Breast epithelium (tissue), 4 donors: ENCODE measurements around the gene HSBP1. TPM values are rescaled to one million over a fixed set of nuclear protein-coding genes. Genes with fewer than 3 reads are reported as not detected.

Source experiments
- DNase-seq, 2 donors: peaks; one replicate each; pipeline ENCODE4 v3.0.0-alpha.2; 2019; ENCODE audit warnings: low spot score in 2 of 2
- H3K27ac ChIP-seq, 2 donors: fragments of 200-600 bp; sonication (generic) in 1 of 2; one replicate each; pipeline ENCODE4 v1.5.1; 2016 to 2019; ENCODE audit warnings: mild to moderate bottlenecking in 1 of 2
- H3K27me3 ChIP-seq, 2 donors: fragments of 200-600 bp; sonication (generic) in 1 of 2; one replicate each; pipeline versions ENCODE4 v1.5.1 to v1.6.0; 2017 to 2019; ENCODE audit warnings: control low read depth in 1 of 2, mild to moderate bottlenecking in 1 of 2
- H3K36me3 ChIP-seq: fragments of 200-600 bp; one replicate; pipeline ENCODE4 v1.5.1; 2019
- H3K4me1 ChIP-seq, 2 donors: fragments of 200-600 bp; sonication (generic); one replicate each; pipeline ENCODE4 v1.5.1; 2016 to 2019; ENCODE audit warnings: control low read depth in 1 of 2
- H3K4me3 ChIP-seq, 3 donors: fragments of 200-600 bp; sonication (generic); 1 replicate in 2 of 3; 2 replicates in 1 of 3; pipeline ENCODE4 v1.5.1; 2016 to 2019; ENCODE audit warnings: mild to moderate bottlenecking in 3 of 3, moderate library complexity in 2 of 3
- H3K9me3 ChIP-seq, 2 donors: fragments of 200-600 bp; sonication (generic) in 1 of 2; one replicate each; pipeline ENCODE4 v1.5.1; 2016 to 2019; ENCODE audit warnings: control low read depth in 1 of 2
- CTCF ChIP-seq, 3 donors: fragments of 450-650 bp; IDR thresholded peaks; one replicate each; pipeline ENCODE4 v1.5.1; 2016 to 2017; ENCODE audit warnings: antibody characterized with exemption in 3 of 3, mild to moderate bottlenecking in 3 of 3, moderate library complexity in 3 of 3
- POLR2A ChIP-seq: fragments of 450-650 bp; IDR thresholded peaks from one replicate; pipeline ENCODE4 v1.6.1; 2016; ENCODE audit warnings: antibody characterized with exemption, mild to moderate bottlenecking, moderate library complexity
- POLR2AphosphoS5 ChIP-seq, 3 donors: sonication (generic); formaldehyde crosslinking; IDR thresholded peaks; one replicate each; pipeline ENCODE4 v1.6.1; 2017; ENCODE audit warnings: antibody characterized with exemption in 3 of 3
- intact Hi-C: fragments of 100-400 bp; cut with DNase I; formaldehyde crosslinking; loops from one replicate; pipeline ENCODE4 v1.15.1; 2023; ENCODE audit warnings: low total_unique reads
- total RNA-seq, 3 donors: library from RNA; depleted of rRNA; stranded (reverse); fragments of >200 nt; gene quantifications; one replicate each; pipeline ENCODE4 v1.1.0, GENCODE V29; 2016

HSBP1 gene
- total RNA-seq, 3 donors from 2014 or later = 20.2 to 34.7 (median 29.7) TPM

DNA sequence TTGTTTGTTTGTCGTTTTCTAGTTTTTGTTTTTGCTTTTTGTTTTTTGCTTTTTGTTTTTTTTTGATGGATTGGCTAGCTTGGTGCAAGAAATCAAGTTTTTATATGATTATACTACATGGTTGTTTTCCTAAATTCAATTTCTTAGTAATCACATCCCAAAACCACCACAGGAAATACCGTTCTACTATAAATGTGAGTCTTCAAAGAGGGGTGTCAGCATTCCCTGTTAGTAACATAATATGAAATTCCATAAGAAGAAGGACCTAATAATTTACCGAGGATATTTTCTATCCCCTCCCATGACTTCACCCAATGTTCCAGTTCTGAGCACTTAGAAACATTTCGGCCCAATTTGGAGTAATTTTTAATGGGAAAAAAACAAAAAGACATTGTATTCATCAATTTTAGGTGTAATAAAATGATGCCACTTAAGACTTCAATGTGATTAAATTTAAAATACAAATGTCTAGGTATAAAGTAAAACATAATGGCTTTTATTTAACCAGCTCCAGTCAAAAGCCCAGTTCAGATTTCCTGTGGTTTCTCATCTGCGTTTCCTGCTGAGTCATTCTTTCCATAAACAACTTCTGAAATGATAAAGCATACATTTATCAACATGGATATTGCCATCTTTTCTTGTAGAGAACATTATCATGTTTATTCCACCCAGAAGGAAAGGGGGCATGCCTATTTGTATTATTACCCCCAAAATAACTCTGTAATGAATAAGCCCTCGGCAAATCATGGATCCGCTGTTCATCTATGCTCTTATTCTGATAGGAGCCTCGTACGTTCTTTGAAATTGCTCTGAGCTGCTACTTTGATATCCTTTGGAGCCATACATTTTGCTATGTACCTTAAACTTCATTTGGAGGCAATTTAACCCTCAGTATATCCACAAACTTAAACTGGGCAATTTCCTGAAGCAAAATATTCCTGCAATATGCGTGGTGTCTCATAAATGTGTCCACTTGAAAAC is 28.1 kb downstream of the HSBP1 start:
- no peak for TF ChIP-seq POLR2AphosphoS5 (IDR thresholded peaks at IDR 0.05)
- no peak for TF ChIP-seq CTCF (IDR thresholded peaks at IDR 0.05)
- no peaks in the 10 kb centered on the region for H3K4me1 ChIP-seq
- no peak for DNase-seq
- intact Hi-C loops = no loop called here
- H3K27ac ChIP-seq = no peak overlapping the region
- no peaks in the 10 kb centered on the region for H3K9me3 ChIP-seq
- no peaks in the 10 kb centered on the region for H3K36me3 ChIP-seq
- no peaks in the 10 kb centered on the region for H3K27me3 ChIP-seq
- no peak overlapping the region for H3K4me3 ChIP-seq

GRCh38 chr16:83837566-83837965 is 29.8 kb downstream of the HSBP1 start:
- no peak overlapping the region for H3K4me3 ChIP-seq
- no peaks in the 10 kb centered on the region for H3K4me1 ChIP-seq
- no peaks in the 10 kb centered on the region for H3K27me3 ChIP-seq
- H3K9me3 ChIP-seq = no peaks in the 10 kb centered on the region
- TF ChIP-seq POLR2AphosphoS5 (IDR thresholded peaks at IDR 0.05) (no peak), CTCF (IDR thresholded peaks at IDR 0.05) (no peak), POLR2A (no peak)
- intact Hi-C loops = no loop called here
- no peaks in the 10 kb centered on the region for H3K36me3 ChIP-seq
- H3K27ac ChIP-seq = no peak overlapping the region
- DNase-seq = no peak

DNA sequence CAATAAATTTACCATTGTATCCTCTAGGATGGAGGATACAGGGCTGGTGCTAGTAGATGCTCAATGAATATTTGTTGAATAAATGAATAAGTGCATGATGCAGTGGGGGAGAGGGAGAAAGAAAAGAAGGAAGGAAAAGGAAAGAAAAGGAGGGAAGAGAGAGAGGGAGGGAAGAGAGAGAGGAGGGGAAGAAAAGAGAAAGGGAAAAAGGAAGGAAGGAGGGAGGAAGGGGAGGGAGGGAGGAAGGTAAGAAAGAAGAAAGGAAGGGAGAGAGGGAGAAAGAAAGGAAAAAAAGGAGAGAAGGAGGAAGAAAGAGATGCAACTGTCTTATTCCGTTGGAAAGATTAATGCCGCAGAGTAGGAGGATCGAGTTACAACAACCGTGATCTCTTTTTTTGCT is 30.4 kb downstream of the HSBP1 start:
- DNase-seq = no peak
- Histone ChIP-seq H3K4me1 (no peaks in the 10 kb centered on the region), H3K27ac (no peak overlapping the region), H3K27me3 (no peaks in the 10 kb centered on the region), H3K4me3 (no peak overlapping the region), H3K9me3 (no peaks in the 10 kb centered on the region), H3K36me3 (no peaks in the 10 kb centered on the region)
- intact Hi-C loops = no loop called here
- TF ChIP-seq CTCF (IDR thresholded peaks at IDR 0.05) (no peak), POLR2A (no peak), POLR2AphosphoS5 (IDR thresholded peaks at IDR 0.05) (no peak)

- TF ChIP-seq CTCF (IDR thresholded peaks at IDR 0.05) (no peak), POLR2AphosphoS5 (IDR thresholded peaks at IDR 0.05) (no peak), POLR2A (no peak)
- no peak overlapping the region for H3K4me3 ChIP-seq
- no peaks in the 10 kb centered on the region for H3K36me3 ChIP-seq
- no peak for DNase-seq
- H3K27me3 ChIP-seq = no peaks in the 10 kb centered on the region
- no peaks in the 10 kb centered on the region for H3K4me1 ChIP-seq
- no peak overlapping the region for H3K27ac ChIP-seq
- intact Hi-C loops = no loop called here
- H3K9me3 ChIP-seq = no peaks in the 10 kb centered on the region
Measured at GRCh38 chr16:83839561-83839960, 31.8 kb downstream of the HSBP1 start.

DNA sequence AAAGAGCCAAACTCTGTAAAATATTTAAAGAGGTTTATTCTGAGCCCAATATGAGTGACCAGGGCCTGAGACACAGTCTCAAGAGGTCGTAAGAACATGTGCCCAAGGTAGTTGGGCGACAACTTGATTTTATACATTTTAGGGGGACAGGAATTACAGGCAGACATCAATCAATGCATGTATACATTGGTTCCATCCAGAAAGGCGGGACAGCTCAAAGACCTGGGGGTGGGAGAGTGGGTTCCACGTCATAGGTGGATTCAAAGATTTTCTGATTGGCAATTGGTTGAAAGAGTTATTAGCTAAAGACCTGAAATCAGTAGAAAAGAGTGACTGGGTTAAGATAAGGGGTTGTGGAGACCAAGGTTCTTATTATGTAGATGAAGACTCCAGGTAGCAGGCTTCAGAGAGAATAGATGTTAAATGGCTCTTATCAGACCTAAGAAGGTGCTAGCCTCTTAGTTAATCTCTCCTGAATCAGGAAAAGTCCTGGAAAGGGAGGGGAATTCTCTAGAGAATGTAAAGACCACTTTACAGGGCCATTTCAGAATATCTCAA is 32.4 kb downstream of the HSBP1 start:
- no peak for DNase-seq
- Histone ChIP-seq H3K36me3 (no peaks in the 10 kb centered on the region), H3K9me3 (no peaks in the 10 kb centered on the region), H3K4me1 (no peaks in the 10 kb centered on the region), H3K27me3 (no peaks in the 10 kb centered on the region), H3K27ac (no peak overlapping the region), H3K4me3 (no peak overlapping the region)
- TF ChIP-seq POLR2AphosphoS5 (IDR thresholded peaks at IDR 0.05) (no peak), POLR2A (no peak), CTCF (IDR thresholded peaks at IDR 0.05) (no peak)
- intact Hi-C loops = no loop called here
